Hippocampal formation (tissue), 2 donors: ENCODE measurements around the gene UCN3.

Source experiments
- DNase-seq, 2 donors: peaks; one replicate each; lab custom pipeline; 2025; lab: John Stamatoyannopoulos, UW

Gene UCN3, protein sequence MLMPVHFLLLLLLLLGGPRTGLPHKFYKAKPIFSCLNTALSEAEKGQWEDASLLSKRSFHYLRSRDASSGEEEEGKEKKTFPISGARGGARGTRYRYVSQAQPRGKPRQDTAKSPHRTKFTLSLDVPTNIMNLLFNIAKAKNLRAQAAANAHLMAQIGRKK

DNA sequence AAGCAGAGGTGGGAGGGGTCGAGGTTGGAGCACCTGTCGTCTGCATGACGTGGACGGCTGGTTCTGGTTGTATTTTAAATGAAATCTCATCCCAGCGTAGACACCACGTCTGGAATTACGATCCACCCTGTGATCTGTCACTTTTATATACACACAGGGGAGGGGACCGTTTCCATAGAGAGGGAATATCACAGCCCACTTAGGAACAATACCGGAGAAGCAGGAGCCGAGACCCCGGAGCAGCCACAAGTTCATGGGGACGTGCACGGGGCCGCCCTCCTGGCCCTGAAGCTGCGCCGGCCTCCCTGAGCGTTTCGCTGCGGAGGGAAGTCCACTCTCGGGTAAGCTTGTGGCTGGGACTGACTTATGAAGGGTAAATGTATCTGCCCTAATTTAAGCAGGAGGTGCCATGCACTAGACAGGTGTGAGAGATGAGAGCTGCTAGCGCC, at the start of gene UCN3:
TSS of gene UCN3 (plus strand) at position 77 of the 449 bp plus-strand sequence. CDS start 8,755 bp downstream, outside the sequence.
- no peak for DNase-seq

DNA sequence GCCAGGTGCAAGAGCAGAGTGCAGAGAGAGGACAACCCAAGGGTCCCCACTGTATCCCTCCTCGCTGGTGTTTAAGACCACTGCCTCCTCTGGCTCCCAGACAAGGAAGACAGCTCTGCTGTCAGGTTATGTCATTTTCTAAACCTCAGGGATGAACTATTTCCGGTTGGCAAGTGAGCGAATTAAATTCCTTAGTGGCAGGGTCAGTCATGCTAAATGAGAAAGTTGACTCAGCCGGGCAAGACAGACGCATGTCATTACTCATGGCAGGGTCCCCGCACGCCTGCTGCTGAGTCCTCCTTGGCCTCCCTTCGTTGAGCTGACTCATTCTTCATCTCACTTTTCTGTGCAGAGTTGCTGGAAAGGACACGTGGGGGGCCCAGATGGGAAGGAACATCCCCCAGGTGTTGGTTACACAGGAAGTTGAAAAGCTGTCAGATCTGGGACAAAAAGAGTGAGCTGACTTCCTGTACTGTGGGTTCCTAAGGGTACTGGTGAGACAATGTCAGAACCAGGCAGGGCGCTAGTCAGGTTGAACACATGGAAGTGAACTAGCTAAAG, 47.1 kb upstream of the UCN3 start:
- DNase-seq = no peak

DNA sequence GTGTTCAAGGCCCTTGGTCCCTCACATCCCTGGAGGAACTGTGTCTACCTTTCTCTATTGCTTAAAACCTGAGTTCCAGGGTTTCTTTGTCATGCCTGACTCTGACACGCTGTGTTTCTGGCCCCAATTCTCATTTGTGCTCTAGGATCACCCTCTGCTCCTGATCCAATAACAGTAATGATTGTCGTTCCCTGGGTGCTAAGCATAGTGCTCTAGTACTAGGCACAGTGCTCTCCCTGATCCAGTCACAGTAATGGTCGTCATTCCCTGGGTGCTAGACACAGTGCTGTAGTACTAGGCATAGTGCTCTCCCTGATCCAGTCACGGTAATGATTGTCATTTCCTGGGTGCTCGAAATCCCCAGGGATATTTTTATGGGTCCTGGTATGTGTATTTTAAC, 46.6 kb upstream of the UCN3 start:
- DNase-seq = no peak

DNA sequence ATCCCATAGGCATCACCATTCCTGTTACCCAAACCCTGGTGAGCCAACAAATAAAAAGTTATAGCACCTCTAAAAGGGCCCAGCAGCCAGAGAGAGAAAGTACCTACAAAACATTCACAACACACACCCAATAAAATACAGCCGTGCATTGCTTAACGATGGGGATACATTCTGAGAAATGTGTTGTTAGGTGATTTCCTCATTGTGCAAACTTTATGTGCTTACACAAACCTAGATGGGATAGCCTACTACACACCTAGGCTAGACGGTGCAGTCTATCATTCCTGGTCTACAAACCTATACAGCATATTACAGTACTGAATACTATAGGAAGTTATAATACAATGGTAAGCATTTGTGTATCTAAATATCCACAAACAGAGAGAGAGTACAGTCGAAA, 44.9 kb upstream of the UCN3 start:
- DNase-seq = no peak

DNA sequence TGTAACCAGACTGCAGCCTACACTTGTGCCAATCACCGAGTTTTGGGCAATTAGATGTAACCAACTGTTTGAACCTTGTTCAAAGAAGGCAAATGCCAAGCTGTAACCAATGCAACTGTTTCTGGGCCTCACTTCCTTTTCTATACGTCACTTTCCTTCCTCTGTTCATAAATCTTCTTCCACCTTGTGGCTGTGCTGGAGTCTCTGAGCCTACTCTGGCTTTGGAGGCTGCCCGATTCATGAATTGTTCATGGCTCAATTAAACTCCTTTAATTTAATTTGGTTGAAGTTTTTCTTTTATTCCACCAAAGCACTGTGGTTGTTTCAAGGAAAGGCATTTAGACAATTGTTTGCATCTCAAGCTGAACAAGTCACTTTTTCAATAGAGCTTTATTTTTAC, 43.5 kb upstream of the UCN3 start:
- DNase-seq = no peak

DNA sequence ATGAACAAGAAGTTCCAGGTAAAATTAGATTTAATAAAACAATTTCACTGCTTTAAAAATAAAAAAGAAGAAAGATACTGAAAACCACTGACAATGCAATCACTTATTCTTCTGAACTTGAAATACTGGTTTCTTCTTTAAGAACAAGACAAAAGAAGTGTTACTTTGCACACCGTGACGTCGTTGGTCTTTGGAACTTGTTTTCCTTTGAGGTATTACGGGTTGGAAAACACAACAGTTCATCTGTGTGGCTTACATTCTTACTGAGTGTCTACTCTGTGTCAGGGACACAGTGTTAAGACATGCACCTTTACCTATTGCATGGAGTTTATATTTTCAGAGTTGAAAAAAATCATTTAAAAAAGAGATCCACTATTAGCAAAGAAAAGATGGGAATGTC, 41.3 kb upstream of the UCN3 start:
- no peak for DNase-seq

DNA sequence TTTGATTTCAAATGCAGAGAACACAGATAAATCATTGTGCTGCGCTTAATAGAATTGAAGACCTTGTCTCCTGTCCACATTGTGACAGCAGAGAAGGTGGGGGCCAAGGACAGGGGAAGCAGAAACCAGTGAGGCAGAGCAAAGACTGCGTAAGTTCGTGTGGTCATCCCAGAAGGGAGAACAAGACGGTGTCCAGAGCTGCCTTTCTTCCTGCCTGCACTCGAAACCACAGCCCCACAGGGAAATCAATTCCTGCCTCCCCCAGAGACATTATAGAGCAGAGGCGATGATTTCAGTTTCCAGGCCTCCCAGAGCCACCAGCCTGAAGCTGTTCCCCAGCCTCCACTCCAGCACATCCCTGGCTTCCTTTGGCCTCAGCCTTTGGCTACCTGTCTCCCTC, 39.7 kb upstream of the UCN3 start:
- no peak for DNase-seq

DNA sequence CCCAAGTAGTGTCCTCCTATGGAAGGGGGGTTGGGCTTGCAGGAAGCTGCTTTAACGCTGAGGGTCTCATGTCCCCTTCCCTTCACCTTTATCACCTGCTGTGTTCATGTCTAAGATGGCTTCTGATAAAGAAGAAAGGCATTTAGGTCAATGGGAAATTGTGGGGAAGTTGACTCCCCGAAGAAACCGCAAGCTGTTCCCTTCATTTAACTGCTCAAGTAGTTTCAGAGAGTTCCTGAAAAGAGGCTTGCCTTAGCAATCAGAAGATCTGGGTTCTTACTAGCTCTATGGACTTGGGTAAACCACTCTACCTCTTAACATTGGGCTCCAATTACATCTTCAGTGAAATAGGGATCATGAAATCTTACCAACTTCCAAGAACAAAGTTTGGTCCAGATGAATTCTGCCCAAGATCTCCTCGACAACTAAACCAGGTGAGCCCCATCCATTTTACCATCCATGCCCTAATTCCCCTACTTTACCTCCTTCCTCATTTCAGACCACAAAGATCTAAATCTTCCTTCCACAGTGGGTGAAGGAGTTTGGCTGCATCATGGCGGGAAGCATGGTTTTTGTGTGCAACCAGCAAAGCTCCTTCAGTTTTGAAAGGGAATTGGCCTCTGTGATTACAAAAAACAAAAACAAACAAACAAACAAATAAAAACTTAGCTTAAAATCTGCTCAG, 30.4 kb upstream of the UCN3 start:
- no peak for DNase-seq

DNA sequence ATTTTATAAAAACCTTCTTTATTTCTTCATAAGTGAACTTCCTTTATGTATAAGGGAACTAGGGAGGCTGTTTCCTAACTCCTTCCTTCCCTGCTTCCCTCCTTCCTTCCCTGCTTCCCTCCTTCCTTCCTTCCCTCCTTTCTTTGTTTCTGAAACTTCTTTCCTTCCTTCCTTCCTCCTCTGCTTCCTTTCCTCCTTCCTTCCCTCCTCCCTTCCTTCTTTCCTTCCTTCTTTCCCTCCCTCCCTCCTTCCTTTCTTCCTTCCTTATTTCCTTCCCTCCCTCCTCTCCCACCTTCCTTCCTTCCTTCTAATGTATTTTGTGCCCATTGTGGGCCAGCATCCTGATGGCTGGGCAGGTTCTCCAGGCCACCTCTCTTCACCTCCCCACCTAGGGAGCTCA, 26.8 kb upstream of the UCN3 start:
- DNase-seq = no peak

DNA sequence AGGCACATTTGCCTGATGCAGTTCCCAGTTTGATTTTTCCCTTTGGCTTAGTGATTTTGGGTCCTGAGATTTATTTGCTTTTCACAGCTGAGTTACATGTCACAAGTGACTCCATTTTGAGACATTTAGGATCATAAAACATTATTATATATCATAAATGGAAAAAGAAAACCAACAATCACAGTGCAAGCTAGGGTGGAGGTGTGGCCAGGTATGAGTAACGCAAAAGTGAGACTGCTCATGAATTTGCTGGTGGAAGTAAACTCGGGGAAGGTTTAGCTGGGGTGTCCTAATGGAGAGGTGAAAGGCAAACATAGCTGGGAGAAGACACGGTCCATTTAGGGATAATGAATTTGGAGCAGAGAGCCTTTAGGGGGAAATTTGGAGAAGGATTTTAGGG, 21.7 kb upstream of the UCN3 start:
- no peak for DNase-seq

DNA sequence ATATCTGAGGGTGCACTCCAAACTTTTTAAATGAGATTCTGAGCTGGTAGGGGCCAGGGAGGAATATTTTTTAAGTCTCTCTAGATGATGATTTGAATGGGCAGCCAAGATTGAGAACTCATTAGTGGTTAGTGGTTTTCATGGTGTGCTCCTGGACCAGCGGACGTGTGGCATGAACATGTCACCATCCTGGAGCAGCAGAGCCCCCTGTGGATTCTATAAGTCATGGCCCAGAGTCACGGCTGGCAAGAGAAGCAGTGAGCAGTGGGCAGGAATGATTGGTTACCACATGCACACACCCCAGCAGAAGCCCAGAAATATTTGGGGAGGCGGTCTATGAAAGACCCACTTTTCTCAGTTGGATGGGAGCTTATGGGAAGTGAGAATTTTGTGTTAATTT, 21.2 kb upstream of the UCN3 start:
- no peak for DNase-seq

DNA sequence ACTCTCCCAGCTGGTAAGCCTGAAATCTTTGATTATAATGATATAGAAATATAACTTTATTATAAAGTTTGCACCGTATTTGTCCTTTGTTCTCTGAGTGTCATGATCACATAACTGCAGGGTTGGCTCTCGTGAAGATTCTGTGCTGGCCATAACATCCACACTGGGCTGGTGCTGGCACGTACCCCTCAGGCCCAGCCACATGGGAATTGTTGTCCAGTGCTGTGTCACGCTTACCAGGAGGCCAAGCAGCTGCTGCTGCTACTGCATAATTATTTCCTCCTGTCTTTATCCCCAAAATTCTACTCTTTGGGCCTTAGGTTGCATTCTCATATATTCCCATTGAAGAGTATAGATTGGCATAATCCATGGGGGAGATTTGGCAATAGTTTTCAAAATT, 20.8 kb upstream of the UCN3 start:
- no peak for DNase-seq

DNA sequence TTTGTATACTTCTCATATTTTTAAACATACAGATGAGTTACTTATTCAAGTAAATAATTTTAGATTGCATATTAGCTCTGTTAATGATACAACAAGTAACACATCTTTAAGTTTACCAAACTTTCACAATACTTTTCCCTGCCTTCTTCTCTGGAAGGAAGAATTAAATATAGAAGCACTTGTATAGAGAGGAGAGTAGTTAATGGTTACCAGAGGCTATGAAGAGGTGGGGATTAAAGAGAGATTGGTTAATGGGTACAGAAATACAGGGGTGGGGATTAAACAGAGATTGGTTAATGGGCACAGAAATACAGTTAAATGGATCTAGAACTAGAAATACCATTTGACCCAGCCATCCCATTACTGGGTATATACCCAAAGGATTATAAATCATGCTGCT, 20.0 kb upstream of the UCN3 start:
- DNase-seq = no peak

DNA sequence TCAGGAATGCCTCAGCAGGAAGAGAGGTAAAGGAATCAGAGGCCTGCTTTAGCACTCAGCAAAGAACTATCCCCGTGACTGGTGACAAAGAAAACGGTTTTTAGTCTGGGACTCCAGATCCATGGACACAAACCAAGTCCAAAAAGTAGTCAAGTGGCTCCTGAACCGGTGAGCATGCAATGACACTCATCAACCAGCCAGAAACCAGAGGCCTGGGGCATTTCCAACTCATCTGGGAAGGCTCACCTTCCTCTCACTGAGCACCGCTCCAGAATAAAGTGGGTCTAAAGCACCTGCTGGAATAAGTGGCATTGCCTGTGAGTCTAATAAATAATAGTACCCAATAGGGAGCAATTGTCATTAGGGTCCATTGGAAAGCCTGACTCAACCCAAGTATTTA, 17.9 kb upstream of the UCN3 start:
- no peak for DNase-seq

DNA sequence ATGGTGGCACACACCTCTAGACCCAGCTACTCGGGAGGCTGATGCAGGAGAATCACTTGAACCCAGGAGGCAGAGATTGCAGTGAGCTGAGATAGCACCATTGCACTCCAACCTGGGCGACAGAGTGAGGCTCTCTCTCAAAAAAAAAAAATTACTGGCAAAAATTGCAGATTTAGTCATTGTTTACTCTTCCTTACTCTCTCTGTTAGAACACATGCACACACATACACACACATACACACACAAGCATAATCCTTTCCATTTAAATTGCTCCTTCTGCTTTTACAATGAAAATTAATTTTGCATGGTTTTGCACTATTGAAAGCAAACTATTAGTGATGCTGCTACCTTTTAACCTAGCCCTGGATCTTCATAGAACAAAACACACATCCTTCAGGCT, 15.4 kb upstream of the UCN3 start:
- DNase-seq = no peak

DNA sequence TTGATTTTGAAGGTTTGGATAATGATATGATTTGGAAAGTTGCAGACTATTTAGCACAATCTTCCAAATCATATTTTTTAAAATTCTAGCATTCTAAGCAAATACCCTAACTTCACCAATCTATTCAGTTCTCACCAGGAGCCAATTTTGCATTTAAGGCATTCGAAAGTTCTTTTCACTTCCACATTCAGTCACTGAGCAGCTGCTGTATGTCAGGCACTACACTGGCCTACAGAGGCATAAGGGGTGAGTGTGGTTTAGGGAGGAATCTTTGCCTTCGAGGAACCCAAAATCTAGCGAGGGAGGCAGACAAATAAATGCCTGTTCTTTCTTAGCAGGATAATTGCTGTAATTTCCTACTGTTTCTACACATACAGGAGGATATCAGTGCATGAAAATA, 10.7 kb upstream of the UCN3 start:
- DNase-seq = no peak

DNA sequence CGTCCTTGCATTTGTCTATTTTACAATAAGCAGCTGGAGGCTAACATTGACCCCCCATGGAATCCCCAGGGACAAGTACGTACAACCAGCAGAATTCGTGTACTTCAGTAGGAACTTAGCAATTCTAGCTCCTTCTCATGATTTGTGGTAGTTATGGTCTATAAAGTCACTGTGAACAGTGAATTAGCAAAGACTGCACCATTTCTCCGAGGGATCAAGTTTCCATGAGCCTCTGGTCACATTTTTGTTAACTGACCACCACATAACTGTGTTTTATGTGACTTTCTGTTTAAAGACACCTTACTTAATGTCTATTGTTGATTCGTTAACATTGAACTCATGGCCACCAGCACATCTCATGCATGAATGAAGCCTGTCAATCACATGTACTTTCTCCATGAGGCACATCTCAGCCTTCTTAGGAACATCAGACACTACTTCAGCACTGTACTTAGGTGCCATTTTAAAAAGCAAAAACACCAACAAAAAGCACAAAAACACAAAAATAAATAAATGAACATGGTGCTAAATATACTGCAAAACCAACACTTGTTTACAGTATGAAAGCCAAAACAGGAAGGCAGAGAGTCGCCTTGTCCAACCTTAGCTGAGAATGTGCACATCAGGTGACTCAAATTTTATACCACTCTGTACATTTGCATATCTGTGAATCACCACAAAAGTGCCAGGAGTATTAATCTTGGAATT, 9.0 kb upstream of the UCN3 start:
- DNase-seq = no peak

DNA sequence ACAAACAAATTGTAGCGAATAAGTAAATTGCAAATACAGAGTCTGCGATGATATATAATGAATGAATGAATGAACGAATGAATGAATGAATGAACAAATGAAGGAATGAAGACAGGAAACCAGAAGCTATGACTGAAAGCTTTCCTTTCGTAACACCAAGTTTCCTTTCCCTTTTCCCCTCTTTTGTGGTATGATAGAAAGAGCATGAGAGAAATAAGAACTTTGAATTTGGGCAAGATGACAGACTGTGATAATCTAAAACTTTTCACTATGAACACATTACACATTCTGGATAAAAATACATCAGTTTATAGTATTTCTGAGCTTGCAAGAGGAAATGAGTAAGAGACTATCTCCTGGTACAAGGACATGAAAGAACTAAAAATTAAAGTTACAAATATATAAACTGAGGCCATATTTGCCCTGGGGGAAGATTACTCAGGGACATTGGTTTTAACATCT, 8.4 kb upstream of the UCN3 start:
- no peak for DNase-seq

DNA sequence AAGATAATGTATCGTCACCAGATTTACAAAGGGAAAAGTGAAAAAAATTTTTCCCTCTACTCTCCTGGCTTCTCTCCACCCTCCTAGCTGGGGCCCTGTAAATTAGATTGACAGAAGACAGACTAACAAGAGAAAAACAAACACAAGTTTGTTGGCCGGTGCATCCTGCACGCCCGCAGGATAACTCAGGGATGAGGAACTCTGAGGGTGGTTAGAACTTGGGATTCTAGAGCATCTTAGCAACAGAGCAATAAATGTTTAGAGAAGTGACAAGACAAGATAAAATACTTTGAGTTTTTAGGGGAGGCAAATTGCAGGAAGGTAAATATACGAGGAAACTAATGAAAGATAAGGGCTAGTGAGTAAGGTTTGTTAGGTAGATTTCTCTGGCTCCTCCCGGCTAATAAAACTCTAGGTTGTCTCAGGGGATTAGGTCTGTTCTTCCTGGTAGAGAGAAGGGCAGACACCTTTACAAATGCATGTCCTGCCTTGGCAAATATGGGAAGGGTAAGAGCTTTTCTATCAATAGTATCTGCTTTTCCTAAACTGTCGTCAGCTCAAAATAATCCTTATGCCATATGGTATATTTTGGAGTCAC, 4.3 kb upstream of the UCN3 start:
- no peak for DNase-seq

DNA sequence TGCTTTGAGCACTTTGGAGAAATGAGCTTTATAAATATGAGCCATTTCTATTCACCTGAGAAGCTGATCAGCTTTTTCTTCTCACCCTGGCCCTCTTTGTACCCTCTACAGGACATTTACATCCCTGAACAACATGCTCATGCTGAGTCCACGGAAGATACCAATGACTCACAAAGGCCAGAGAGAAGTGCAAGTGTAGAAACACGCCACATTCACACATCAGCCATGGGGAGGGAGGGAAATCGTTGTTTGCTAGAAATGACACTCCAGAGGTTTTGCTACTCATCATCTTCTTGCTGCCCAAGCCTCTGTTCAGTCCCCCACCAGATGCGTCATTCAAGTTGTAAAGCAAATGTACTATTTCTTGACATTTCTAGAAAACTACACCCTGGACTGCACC, 2.8 kb upstream of the UCN3 start:
- DNase-seq = no peak

DNA sequence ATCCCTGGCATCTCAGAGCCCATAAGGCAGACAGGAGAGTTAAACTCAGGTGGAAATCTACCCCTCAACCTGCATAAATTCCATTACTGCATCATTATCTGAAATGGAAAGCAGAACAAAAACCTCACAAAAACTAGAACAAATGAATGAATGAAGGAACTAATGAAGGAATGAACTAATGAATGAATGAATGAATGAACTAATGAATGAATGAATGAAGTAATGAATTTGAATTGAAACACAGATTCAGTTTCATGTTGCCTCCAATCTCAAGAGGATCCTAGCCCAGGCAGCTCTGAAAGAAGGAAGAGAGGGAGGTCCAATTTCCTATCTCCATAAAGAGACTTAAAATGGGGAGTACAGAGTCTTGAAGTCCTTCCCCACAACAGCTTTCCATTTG, 1.9 kb upstream of the UCN3 start:
- DNase-seq = no peak

DNA sequence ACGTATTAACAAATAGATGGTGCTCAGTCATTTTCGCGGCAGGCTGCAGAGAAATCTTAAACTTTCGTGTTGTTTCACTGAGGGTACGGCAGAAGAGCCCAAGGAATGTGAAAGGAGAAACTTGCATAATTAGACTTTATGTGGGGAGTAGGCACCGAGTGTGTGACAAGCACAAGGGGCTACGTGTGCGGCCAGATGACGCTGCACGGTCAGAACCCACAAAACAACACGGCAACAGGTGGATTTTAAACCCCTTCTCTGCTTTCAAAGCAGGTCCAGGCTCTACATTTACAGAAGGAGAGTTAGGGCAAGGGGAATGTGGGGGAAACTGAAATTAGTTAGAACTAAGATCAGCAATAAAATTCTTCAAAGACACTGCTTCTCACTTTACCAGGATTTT, 392 bp upstream of the UCN3 start:
- no peak for DNase-seq

DNA sequence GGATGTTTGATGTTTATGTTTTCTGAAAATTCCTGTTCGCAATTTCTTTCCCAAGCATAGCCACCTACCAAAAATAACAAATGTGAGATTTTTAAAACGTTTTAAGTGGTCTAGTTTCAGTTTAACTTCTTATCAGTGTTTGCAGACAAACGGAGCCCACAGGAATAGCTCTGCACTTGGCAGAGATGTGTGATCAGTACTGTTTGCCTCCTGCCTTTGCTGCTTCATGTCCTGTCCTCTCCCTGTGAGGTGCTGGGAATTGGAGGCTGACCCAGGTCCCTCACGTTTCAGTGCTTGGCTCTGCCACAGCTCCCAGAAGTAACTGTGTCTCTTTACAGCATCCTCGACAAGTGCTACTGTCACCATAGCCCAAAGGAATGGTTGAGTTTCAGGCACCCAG, 1.2 kb downstream of the UCN3 start:
- no peak for DNase-seq
